ENCODE results near the gene MRGPRE. TPM values are rescaled to one million over a fixed set of nuclear protein-coding genes. Genes with fewer than 3 reads are reported as not detected.

The MRGPRE gene
- not detected in 2 replicates for total RNA-seq

GRCh38 chr11:3231851-3232744 is at the start of gene MRGPRE:
MRGPRE (minus strand) TSS chr11:3232417; CDS start chr11:3228799, 3,618 bp downstream.

GRCh38 chr11:3218483-3219280 is 13.5 kb downstream of the MRGPRE start, which contains the start of gene MRGPRG:
MRGPRG (minus strand) TSS chr11:3218813; CDS start chr11:3218813, 0 bp downstream.

Other genes starting within 250 kb of the MRGPRE start
- 48.1 and 54.7 TPM in 2 replicates for gene NAP1L4, start 240.1 kb downstream of the MRGPRE start, total RNA-seq
- 37.8 and 38.7 TPM in 2 replicates for gene CARS1, start 175.0 kb downstream of the MRGPRE start, total RNA-seq
- 29.2 and 42.4 TPM in 2 replicates for gene OSBPL5, start 67.1 kb downstream of the MRGPRE start, total RNA-seq
- gene MRGPRG, start 13.6 kb downstream of the MRGPRE start, total RNA-seq: not detected in 2 replicates
- 10.4 and 13.2 TPM in 2 replicates for gene ZNF195, start 146.7 kb upstream of the MRGPRE start, total RNA-seq

Data from cardiac ventricle fibroblast (primary cell).